HG02870 (cell line): Measurements from ENCODE around the gene DAGLA.

Experiments
- ATAC-seq: cut with Tn5 transposase; IDR thresholded peaks from one replicate; pipeline ENCODE4 v1.9.1; 2021; ENCODE audit warnings: mild to moderate bottlenecking, moderate library complexity; ENCODE audit not compliant: unreplicated experiment

The DAGLA gene

GRCh38 chr11:61725781-61726231 is 45.6 kb downstream of the DAGLA start:
- no peak for ATAC-seq

DNA sequence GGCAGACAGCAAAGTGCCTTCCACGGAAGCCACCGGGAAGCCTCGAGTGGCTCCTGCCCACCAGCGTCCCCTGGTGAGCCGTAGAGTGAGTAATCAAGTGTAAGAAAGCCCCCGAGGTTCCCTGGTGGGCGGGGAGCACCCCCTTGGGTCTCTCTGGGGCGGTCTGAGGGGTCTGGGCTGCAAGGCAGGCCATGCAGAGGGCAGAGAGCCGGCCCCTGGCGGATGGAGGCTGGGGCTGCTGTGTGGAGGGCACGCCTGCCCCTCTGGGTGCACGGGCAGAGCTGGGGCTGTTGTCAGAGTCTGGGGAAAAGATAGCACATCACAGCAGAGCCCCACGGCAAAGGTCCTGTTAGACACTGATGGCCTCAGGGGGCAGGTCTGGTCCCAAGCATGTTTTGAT is 46.6 kb downstream of the DAGLA start:
- no peak for ATAC-seq

- no peak for ATAC-seq
Observed at GRCh38 chr11:61727401-61727811, 47.2 kb downstream of the DAGLA start.

DNA sequence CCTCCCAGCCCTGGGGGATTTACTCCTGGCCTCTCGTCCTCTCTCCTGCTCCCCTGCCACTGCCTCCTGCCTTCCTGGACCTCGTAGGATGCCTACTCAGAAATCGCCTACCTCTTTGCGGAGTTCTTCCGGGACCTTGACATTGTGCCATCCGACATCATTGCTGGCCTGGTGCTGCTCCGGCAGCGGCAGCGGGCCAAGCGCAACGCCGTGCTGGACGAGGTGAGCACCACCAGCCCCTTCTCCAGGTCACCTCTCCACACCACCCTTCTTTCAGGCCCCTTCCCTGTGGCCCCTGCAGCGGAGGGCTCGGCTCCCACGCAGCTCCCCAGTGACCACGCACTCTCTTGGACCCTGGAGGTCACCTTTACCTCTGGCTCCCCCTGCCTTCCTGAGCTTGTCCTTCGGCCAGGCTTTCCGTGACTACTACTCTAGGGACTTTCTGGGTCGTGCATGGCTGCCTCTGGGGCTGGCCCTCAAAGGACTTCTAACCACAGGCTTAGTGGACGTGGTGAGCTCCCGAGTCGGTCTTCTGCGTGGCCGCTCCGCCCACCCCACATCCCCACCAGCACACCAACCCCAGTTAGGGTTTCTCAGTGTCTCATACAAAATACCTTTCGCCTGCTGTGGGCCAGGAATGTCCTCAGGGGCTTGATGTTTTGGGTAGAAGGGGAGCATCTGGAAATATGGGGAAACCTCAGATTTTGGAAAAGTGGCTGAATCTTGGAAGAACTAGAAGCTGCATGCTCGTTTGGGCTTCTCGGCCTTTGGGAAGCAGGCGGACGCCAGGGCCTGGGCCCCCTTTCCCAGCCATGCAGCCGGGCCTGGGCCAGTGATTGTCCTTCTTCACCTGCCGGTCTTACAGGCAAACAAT is 48.1 kb downstream of the DAGLA start:
- ATAC-seq: no peak

GRCh38 chr11:61728940-61729219 is 48.7 kb downstream of the DAGLA start:
- ATAC-seq: no peak

DNA sequence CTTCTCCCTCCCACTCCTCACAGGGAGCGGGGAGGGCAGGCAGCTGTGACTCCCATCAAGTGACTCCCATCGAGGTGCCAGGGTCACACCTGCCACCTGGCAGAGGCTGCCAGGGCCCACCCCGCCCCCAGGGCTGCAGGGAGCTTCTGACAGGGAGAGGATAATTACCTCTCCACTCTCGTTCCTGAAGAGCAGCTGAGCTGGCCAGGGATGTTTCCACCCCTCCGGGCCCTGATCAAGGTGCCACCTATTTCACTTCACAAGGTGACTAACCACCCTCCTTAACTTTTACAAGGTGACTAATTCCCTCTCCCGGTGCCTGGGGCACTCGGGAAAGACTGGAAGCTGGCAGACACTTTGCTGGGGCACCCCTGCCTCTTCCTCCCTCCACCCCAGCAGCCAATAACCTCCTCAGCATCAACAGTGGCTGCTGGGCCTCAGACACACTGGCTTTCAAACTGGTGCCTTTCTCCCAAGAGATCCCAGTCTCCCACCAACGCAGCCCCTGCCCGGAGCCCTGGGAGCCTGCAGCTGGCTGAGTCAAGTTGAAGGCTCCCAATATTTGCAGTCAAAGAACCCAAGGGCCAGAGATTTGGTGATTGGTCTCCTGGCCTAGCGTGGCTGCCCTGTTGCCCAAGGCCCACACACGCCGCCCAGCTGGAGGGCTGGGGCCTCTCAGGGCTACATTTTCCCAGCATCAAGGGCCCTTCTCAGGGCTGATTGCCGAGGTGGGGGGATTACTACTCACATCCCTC is 50.2 kb downstream of the DAGLA start:
- ATAC-seq: no peak

GRCh38 chr11:61731211-61731951 is 51.2 kb downstream of the DAGLA start:
- ATAC-seq: no peak

GRCh38 chr11:61731952-61732675 is 51.9 kb downstream of the DAGLA start:
- ATAC-seq: no peak

DNA sequence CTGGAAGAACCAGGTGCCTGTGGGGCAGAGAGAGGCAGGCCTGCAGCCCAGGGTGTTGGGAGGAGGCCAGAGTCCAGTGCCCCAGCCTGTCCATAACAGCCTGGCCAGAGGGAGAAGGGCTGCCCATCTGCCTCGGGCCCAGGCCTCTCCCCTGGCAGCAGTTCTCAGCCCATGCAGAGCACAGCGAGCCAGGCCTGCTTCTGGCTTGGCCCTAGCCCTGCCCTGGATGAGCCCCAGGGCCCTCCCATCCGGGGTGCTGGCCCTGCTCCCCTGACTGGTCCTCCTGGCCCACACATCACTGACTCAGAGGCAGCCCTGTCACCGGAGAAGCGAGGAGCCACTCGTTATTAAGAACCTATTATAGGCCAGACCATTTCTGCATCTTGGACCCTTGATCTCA is 52.5 kb downstream of the DAGLA start:
- no peak for ATAC-seq

DNA sequence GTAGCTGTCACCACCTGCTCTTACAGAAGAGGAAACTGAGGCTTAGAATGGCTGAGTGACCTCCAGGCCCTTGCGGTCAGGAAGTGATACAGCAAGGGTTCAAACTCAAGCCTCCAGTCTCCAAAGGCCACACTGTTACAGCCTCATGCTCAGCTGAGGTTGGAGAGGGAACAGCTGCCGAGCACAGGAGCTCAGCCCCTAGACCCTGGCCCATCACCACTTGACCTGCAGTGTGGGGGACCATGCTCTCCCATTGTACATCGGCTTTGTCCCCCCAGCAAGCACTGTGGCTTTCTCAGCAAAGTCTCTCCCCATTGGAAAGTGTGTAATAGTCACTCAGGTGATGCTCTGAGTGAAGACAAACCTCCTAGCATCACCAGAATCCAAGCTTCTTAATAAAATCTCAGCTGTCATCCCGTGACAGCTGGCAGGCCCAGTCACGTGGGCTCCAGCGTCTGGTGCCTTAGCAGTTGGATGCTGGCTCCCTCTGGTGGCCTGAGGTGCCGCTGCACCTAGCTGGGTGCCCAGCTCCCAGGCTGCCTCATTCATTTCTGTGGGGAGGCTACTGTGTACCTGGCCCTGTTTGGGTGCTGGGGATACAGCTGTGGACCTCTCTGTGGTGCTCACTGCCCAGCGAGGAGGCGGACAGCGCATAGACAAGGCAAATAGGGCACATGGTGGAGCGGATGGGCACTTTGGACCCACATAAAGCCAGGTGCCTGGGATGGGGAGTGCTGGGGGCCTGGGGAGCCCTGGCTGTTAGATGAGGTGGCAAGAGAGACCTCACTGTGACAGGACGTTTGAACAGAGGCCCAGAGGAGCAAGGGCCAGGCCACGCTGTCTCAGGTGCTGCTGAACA is 53.2 kb downstream of the DAGLA start:
- no peak for ATAC-seq

DNA sequence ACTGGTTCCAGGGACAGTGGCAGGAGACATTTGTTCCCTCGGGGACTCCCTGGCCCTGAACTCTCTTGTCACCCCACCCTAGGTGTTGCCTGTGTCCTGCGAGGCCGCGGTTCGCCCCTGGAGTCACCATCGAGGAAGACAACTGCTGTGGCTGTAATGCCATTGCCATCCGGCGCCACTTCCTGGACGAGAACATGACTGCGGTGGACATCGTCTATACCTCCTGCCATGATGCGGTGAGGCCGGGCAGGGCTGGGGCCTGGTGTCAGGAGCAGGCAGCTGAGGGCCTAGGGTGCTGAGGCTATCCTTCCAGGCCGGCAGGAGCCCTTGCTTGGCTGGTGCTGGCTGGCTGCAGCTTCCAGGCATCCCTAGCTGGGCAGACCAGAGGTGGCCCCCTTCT is 54.6 kb downstream of the DAGLA start:
- ATAC-seq: no peak

- no peak for ATAC-seq
Observed at GRCh38 chr11:61735391-61735790, 55.2 kb downstream of the DAGLA start.

- no peak for ATAC-seq
Observed at GRCh38 chr11:61736310-61736709, 56.1 kb downstream of the DAGLA start.

- no peak for ATAC-seq
Observed at GRCh38 chr11:61737131-61737530, 56.9 kb downstream of the DAGLA start.

DNA sequence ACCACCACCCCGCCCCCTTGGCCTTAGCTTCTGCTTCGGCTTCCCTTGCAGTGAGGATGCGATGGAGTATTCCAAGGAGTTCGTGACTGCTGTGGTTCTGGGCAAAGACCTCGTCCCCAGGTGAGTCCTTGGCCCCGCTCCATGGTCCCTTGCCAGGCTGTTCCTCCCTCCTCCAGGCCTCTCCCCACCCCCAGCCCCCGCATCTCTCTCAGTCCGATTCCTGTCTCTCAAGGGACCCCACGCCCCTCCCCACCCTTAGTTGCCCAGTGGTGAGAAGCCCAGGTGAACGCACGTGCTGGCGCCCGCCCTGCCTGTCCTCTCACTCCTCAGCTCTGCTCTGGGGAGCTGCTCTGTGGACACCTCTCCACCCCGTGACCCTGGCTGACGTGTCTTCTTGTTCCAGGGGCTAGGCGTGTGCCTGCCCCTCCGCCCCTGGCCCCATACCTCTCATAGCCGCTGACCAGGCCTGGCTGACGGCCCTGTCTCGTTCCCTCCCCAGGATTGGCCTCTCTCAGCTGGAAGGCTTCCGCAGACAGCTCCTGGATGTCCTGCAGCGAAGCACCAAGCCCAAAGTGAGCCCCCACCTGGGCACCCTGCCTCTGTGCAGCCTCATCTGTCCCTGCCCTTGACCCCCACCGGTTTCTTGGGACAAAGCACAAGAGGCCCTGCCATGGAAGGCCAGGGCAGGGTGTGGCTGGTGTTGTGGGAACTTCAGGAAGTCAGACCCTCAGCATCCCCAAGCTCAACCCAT is 57.6 kb downstream of the DAGLA start:
- no peak for ATAC-seq

DNA sequence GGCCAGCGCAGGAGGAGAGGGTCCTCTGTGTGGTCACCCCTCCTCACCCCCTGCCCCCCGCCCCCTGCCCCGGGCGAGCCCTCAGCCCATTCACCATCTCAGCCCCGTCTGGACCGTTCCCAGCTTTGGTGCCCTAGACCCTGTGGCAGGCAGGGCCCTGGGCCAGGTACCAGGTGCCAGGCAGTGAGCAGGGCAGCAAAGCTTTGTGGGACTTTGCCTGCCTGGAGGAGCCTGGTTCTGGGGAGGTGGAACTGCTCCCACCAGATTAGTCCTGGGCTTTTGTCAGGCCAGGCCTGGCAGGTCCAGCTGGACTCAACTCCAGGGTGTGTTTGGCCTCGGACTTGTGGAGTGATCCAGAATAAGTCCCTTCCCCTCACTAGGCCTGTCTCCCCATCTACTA is 58.6 kb downstream of the DAGLA start:
- no peak for ATAC-seq

- no peak for ATAC-seq
Observed at GRCh38 chr11:61739413-61739812, 59.2 kb downstream of the DAGLA start.

DNA sequence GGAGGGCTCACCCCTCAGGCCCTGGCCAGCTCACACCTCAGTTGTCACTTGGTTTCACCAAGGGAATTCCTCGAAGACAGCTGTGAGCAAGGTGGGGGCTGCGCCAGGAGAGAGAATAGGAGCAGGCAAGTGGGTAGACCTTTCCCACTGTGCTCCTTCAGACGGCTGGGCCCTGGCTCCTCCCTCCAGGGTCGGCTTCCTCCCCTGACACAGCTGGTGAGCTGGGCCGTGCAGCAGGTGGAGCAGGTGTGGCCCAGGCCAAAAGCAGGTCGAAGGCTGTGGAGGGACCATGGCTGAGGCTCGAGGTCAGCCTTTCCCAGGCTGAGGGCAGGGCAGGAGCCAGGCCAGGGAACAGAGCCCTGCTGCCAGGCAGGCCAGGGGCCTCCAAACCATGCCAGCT is 59.8 kb downstream of the DAGLA start:
- no peak for ATAC-seq

GRCh38 chr11:61742391-61742790 is 62.2 kb downstream of the DAGLA start:
- no peak for ATAC-seq
